Measurements from ENCODE around the gene HOXD4.

The HOXD4 gene

DNA sequence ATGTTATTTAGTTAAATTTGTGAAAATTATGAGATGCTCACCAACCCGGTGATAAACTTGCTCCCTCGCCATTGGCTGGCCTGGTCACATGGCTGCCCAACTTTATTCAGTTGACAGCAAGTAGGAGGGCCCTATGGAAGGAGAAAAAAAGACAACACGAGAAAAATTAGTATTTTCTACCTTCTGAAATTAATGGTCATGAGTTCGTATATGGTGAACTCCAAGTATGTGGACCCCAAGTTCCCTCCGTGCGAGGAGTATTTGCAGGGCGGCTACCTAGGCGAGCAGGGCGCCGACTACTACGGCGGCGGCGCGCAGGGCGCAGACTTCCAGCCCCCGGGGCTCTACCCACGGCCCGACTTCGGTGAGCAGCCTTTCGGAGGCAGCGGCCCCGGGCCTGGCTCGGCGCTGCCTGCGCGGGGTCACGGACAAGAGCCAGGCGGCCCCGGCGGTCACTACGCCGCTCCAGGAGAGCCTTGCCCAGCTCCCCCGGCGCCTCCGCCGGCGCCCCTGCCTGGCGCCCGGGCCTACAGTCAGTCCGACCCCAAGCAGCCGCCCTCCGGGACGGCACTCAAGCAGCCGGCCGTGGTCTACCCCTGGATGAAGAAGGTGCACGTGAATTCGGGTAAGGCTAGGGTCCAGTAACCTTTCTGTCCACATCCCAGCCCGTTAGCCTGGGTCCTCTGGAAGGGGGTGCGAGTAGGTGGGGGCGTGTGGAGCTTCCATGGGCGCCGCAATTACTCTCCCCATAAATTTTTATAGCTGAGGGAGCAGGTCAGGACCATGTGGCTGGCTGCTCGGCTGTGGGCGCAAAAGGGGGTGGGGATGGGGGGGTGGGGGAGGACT lies at the start of gene HOXD4:
Gene HOXD4 (plus strand): TSS at position 109 of the 846 bp plus-strand sequence. CDS start 84 bp downstream, at position 193.
- Histone ChIP-seq H3K9ac (ENCODE audit: low read depth in 1 of 2, low read length in 2 of 2) (no peak within 1 kb of the TSS), H3K4me1 (ENCODE audit: control insufficient read depth in 2 of 2, insufficient read depth in 2 of 2, low read length in 2 of 2) (peaks cover 0 to 2% of the 10 kb centered on the region in 2 donors), H3K27ac (ENCODE audit: low read depth in 2 of 2, low read length in 2 of 2) (no peak within 1 kb of the TSS), H3K36me3 (ENCODE audit: control insufficient read depth in 2 of 2, insufficient read depth in 2 of 2, low read length in 2 of 2) (peaks cover 0 to 6% of the 10 kb centered on the region in 2 donors), H3K4me3 (ENCODE audit: low read length in 2 of 2) (no peak within 1 kb of the TSS), H3K27me3 (ENCODE audit: control insufficient read depth in 2 of 2, insufficient read depth in 2 of 2, low read length in 2 of 2) (peaks cover 0 to 5% of the 10 kb centered on the region in 2 donors), H3K9me3 (ENCODE audit: control insufficient read depth in 2 of 2, low read length in 2 of 2) (no peaks in the 10 kb centered on the region)

DNA sequence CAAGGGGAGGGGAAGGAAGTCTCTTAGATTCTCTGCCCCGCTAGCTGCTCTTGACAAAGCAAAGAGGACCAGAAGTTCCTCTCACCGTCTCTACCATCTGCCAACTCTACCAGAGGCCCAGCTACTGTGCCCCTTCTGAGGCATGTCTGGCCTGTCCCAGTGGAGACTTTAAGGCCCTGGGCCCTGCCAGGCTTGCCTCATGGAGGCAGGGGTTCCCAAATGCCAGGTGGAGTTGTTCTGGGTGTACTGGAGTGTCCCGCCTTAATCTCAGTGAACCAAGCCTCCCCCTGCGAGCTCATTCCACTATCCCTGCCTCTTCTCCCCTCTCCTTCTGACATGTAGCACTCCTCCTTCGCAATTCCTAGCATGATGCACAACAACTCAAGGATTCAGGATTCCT lies 49.5 kb upstream of the HOXD4 start:
- Histone ChIP-seq H3K4me1 (ENCODE audit: control insufficient read depth in 2 of 2, insufficient read depth in 2 of 2, low read length in 2 of 2) (peaks cover 0 to 12% of the 10 kb centered on the region in 2 donors), H3K4me3 (ENCODE audit: low read length in 2 of 2) (no peak overlapping the region), H3K36me3 (ENCODE audit: control insufficient read depth in 2 of 2, insufficient read depth in 2 of 2, low read length in 2 of 2) (no peaks in the 10 kb centered on the region), H3K27ac (ENCODE audit: low read depth in 2 of 2, low read length in 2 of 2) (no peak overlapping the region), H3K27me3 (ENCODE audit: control insufficient read depth in 2 of 2, insufficient read depth in 2 of 2, low read length in 2 of 2) (peaks cover 80 to 81% of the 10 kb centered on the region in 2 donors), H3K9ac (ENCODE audit: low read depth in 1 of 2, low read length in 2 of 2) (no peak overlapping the region), H3K9me3 (ENCODE audit: control insufficient read depth in 2 of 2, low read length in 2 of 2) (no peaks in the 10 kb centered on the region)

DNA sequence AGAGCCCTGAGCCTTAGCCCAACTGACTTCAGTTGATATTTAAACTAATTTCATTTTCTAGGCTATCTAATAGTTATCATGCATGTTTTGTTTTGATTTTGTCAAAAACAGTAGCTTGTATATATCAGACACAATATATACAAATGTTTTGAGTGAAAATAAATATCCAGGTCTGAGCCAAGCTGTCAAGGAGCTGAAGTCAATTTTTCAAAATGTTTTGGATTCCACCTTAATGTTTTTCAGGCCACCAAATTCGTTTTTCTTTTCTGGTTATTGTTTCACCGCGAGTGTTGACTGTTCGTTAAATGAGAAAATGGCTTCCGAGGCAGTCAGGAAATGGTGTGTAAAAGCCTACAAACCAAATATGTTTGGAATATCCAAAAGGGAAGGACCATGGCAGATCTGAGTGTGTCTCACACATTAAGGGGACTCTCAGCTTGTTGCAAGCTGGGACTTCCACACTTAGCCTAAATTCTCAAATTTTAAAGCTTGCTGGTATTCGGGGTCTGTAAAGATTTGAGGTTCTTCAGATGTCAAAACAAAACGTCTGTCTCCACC lies 49.0 kb upstream of the HOXD4 start:
- Histone ChIP-seq H3K27me3 (ENCODE audit: control insufficient read depth in 2 of 2, insufficient read depth in 2 of 2, low read length in 2 of 2) (peaks cover 79 to 81% of the 10 kb centered on the region in 2 donors), H3K4me1 (ENCODE audit: control insufficient read depth in 2 of 2, insufficient read depth in 2 of 2, low read length in 2 of 2) (peaks cover 3 to 6% of the 10 kb centered on the region in 2 donors), H3K4me3 (ENCODE audit: low read length in 2 of 2) (no peak overlapping the region), H3K27ac (ENCODE audit: low read depth in 2 of 2, low read length in 2 of 2) (no peak overlapping the region), H3K9me3 (ENCODE audit: control insufficient read depth in 2 of 2, low read length in 2 of 2) (no peaks in the 10 kb centered on the region), H3K36me3 (ENCODE audit: control insufficient read depth in 2 of 2, insufficient read depth in 2 of 2, low read length in 2 of 2) (no peaks in the 10 kb centered on the region), H3K9ac (ENCODE audit: low read depth in 1 of 2, low read length in 2 of 2) (no peak overlapping the region)

DNA sequence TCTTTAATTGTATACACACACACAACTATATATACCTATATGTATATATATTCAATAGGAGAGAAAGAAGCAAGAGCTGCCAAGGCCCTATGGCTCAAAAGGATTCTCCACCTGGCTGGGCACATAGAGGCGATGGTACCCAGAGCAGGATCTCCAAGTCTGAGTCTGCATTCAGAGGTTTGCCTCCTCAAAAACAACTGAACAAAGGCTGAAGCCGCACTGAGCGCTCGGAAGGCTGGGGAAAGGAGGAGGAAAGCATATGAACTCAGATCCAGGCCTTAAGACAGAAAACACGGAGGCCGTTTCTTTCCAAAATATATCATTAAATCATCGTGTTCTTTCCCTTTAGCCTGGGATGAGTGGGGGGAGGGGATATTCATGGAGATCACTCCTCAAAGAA lies 48.2 kb upstream of the HOXD4 start:
- no peak overlapping the region for H3K4me3 ChIP-seq (ENCODE audit: low read length in 2 of 2)
- H3K9me3 ChIP-seq (ENCODE audit: control insufficient read depth in 2 of 2, low read length in 2 of 2) = no peaks in the 10 kb centered on the region
- H3K36me3 ChIP-seq (ENCODE audit: control insufficient read depth in 2 of 2, insufficient read depth in 2 of 2, low read length in 2 of 2) = no peaks in the 10 kb centered on the region
- H3K27ac ChIP-seq (ENCODE audit: low read depth in 2 of 2, low read length in 2 of 2) = no peak overlapping the region
- no peak overlapping the region for H3K9ac ChIP-seq (ENCODE audit: low read depth in 1 of 2, low read length in 2 of 2)
- peaks cover 0 to 3% of the 10 kb centered on the region in 2 donors for H3K4me1 ChIP-seq (ENCODE audit: control insufficient read depth in 2 of 2, insufficient read depth in 2 of 2, low read length in 2 of 2)
- H3K27me3 ChIP-seq (ENCODE audit: control insufficient read depth in 2 of 2, insufficient read depth in 2 of 2, low read length in 2 of 2) = peaks cover 71 to 75% of the 10 kb centered on the region in 2 donors

DNA sequence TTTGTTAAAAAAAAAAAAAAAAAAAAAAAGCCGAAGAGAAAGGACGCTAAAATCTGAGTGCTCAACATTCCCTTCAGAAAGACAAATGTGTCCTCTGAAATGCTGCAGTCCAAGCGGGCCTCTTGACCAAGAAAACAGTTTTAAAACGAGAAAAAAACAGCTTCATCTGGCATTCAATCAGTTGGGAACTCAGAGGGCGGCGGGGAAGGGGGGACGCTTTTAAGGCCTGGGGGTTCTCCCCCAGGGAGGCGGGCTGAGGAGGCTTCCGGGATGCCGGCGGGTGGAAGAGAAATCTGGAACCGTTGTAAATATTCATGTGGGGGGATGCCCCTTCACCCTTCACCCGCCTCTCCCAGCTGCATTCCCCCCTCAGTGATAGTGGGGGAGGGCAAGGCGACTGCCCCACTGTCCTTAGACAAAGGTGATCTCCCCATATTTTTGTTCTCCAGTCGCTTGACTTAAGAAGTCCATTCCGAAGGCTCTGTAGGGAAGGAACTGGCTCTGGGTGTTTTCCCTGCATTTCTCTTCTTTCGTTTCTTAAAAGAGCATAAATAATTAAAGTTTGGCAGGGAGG lies 47.5 kb upstream of the HOXD4 start:
- H3K27me3 ChIP-seq (ENCODE audit: control insufficient read depth in 2 of 2, insufficient read depth in 2 of 2, low read length in 2 of 2) = peaks cover 68 to 73% of the 10 kb centered on the region in 2 donors
- peak overlapping the region in 1 of 2 donors; percentile 51 for H3K9ac ChIP-seq (ENCODE audit: low read depth in 1 of 2, low read length in 2 of 2)
- no peaks in the 10 kb centered on the region for H3K36me3 ChIP-seq (ENCODE audit: control insufficient read depth in 2 of 2, insufficient read depth in 2 of 2, low read length in 2 of 2)
- peak overlapping the region in 1 of 2 donors; percentile 73 for H3K27ac ChIP-seq (ENCODE audit: low read depth in 2 of 2, low read length in 2 of 2)
- peaks cover 0 to 3% of the 10 kb centered on the region in 2 donors for H3K4me1 ChIP-seq (ENCODE audit: control insufficient read depth in 2 of 2, insufficient read depth in 2 of 2, low read length in 2 of 2)
- peak overlapping the region; percentile 41 to 45 for H3K4me3 ChIP-seq (ENCODE audit: low read length in 2 of 2)
- H3K9me3 ChIP-seq (ENCODE audit: control insufficient read depth in 2 of 2, low read length in 2 of 2) = no peaks in the 10 kb centered on the region

DNA sequence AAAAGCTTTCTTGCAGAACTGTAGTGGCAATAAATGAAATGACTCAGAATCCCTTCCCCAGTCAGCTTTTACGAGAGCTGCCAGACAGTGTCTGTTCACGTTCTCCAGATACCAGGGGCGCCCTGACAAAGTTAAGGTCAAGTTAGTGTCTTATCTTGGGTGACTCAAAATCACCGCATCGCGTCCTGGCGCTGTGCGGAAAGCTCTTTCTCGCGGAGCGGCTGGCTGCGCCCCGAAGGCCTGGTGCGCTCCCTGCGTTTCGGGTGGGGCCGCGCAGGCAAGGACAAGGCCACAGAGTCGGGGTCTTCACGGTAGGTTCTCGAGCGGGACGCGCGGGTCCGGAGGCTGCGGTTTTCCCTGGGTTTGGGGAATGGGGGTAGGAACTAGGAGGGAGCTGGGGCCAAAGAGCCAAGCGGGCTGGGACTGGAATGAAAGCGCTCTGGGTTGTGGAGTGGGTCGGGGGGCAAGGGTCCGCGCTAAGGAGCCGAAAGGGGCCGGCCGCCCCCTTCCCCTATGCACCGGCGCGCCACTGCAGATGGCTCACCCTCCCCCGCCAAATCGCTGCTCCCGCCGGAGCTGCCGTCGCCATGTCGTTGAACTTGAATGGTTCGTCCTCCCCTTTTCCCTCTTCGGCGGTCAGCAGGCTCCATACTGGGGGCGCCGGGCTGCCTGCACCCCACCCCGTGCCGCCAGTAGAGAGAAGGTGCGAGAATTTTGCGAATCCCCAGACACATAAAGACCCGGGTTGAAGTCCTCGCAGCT lies 46.9 kb upstream of the HOXD4 start:
- Histone ChIP-seq H3K4me3 (ENCODE audit: low read length in 2 of 2) (peak overlapping the region; percentile 41 to 45), H3K9ac (ENCODE audit: low read depth in 1 of 2, low read length in 2 of 2) (peak overlapping the region in 1 of 2 donors; percentile 51), H3K27ac (ENCODE audit: low read depth in 2 of 2, low read length in 2 of 2) (peak overlapping the region; percentile 43 to 73), H3K27me3 (ENCODE audit: control insufficient read depth in 2 of 2, insufficient read depth in 2 of 2, low read length in 2 of 2) (peaks cover 68 to 73% of the 10 kb centered on the region in 2 donors), H3K36me3 (ENCODE audit: control insufficient read depth in 2 of 2, insufficient read depth in 2 of 2, low read length in 2 of 2) (no peaks in the 10 kb centered on the region), H3K4me1 (ENCODE audit: control insufficient read depth in 2 of 2, insufficient read depth in 2 of 2, low read length in 2 of 2) (peaks cover 0 to 3% of the 10 kb centered on the region in 2 donors), H3K9me3 (ENCODE audit: control insufficient read depth in 2 of 2, low read length in 2 of 2) (no peaks in the 10 kb centered on the region)

DNA sequence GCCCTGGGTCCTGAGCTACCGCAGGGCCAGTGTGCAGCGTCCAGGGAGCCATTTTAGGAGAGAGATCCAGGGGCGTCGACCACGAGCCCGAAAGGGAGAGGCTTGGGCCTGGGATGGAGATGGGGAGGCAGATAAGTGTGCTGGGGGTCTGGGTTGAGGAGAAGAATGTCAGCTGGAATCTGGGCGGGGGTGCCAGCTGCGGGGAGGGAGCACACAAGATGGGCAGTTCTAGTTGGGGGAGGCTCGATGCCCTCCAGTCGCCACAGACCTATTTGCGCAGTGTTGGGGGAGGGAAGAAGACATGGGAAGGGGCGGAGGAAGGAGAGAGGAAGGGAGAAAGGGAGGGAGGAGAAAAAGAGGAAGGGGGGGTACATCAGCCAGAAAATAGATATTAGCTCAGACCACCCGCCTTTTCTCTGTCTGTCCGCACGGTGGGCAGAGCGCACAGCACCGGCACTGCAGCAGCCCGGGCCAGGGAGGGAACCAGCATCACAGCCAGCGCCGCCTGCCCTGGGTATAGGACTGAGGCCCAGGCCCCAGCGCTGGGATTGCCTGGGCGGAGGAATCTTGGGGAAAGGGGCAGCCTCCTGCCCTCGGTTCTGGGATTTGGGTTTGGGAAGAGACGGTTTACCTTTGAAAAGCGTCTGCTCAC lies 46.1 kb upstream of the HOXD4 start:
- Histone ChIP-seq H3K27ac (ENCODE audit: low read depth in 2 of 2, low read length in 2 of 2) (peak overlapping the region; percentile 43 to 73), H3K4me1 (ENCODE audit: control insufficient read depth in 2 of 2, insufficient read depth in 2 of 2, low read length in 2 of 2) (peaks cover 0 to 3% of the 10 kb centered on the region in 2 donors), H3K36me3 (ENCODE audit: control insufficient read depth in 2 of 2, insufficient read depth in 2 of 2, low read length in 2 of 2) (no peaks in the 10 kb centered on the region), H3K9ac (ENCODE audit: low read depth in 1 of 2, low read length in 2 of 2) (peak overlapping the region in 1 of 2 donors; percentile 51), H3K27me3 (ENCODE audit: control insufficient read depth in 2 of 2, insufficient read depth in 2 of 2, low read length in 2 of 2) (peaks cover 69 to 75% of the 10 kb centered on the region in 2 donors), H3K9me3 (ENCODE audit: control insufficient read depth in 2 of 2, low read length in 2 of 2) (no peaks in the 10 kb centered on the region), H3K4me3 (ENCODE audit: low read length in 2 of 2) (peak overlapping the region; percentile 41 to 45)

DNA sequence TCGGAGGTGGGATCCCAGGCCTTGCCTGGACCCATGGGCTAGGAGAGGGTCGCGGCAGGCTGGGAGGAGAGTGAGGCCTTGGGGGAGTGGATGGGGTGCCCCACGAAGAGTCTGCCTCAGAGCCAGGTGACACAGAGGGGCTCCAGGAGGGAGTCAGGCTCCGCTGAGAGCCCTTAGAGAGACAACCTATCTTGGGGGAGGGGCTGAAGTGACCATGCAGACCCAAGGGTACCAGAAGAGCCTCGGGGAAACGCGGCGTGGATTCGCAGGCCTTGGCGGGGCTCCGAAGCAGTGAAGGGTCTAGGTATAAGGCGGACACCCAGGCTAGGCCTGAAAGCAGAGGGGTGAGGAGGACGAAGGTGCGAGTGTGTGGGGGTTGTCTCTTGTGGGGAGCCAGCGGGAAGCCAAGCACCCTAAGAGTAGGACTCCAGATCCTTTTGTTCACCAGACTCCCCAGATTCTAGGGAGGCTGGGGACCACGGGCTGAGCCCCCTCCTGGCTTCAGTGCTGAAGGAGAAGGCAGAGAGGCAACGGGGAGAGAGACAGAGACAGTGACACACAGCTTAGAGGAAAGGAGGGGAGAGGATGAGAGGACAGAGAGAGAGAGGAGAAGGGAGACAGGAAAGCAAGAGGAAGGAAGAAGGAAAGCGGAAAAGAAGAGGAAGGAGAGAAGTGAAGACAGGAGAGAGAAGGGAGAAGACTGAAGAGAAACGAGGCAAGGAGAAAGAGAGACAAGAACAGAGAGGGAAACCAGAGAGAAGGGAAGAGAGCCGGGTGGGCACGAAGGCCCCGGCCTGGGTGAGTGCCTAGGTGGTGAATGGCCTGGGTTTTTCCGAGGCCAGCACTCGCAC lies 45.4 kb upstream of the HOXD4 start:
- Histone ChIP-seq H3K27me3 (ENCODE audit: control insufficient read depth in 2 of 2, insufficient read depth in 2 of 2, low read length in 2 of 2) (peaks cover 72 to 75% of the 10 kb centered on the region in 2 donors), H3K4me1 (ENCODE audit: control insufficient read depth in 2 of 2, insufficient read depth in 2 of 2, low read length in 2 of 2) (peaks cover 0 to 3% of the 10 kb centered on the region in 2 donors), H3K9ac (ENCODE audit: low read depth in 1 of 2, low read length in 2 of 2) (peak overlapping the region in 1 of 2 donors; percentile 2), H3K4me3 (ENCODE audit: low read length in 2 of 2) (peak overlapping the region; percentile 3 to 45), H3K9me3 (ENCODE audit: control insufficient read depth in 2 of 2, low read length in 2 of 2) (no peaks in the 10 kb centered on the region), H3K27ac (ENCODE audit: low read depth in 2 of 2, low read length in 2 of 2) (peak overlapping the region; percentile 38 to 73), H3K36me3 (ENCODE audit: control insufficient read depth in 2 of 2, insufficient read depth in 2 of 2, low read length in 2 of 2) (no peaks in the 10 kb centered on the region)

Measured in mucosa of rectum (tissue), 2 donors.